GM18502 (cell line): ENCODE measurements around the gene NUTM1.
A peak's percentile ranks its signal among the peaks of the same experiment; 100 is the strongest.
"Not testable (repeated sequence)": the region's sequence is repeated elsewhere in the genome, so short reads cannot be mapped to it uniquely, and the experiment has no call there.

Experiments used
- ATAC-seq: cut with Tn5 transposase; IDR thresholded peaks from one replicate; pipeline ENCODE4 v1.9.1; 2021; ENCODE audit warnings: mild to moderate bottlenecking; ENCODE audit not compliant: unreplicated experiment, poor library complexity

The NUTM1 gene

DNA sequence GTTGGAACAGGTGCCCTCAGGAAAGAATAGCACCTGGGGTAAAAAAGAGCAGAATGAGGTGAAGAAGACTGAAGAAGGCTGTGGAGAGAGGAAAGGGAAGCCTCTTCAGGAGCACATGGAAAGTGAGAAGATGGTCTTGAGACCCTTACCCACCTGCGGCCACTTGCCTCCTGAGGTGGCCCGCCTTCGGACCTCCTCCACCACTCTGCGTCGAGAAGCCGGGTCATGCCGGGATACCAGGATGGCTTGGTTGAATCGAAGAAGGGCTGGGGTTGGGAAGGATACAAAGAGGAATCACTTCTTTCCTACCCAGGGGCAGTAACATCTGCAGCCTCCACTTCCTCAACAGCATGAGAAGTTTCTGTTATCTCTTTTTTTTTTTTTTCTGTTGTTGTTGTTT is 20.9 kb downstream of the NUTM1 start:
- no peak for ATAC-seq

DNA sequence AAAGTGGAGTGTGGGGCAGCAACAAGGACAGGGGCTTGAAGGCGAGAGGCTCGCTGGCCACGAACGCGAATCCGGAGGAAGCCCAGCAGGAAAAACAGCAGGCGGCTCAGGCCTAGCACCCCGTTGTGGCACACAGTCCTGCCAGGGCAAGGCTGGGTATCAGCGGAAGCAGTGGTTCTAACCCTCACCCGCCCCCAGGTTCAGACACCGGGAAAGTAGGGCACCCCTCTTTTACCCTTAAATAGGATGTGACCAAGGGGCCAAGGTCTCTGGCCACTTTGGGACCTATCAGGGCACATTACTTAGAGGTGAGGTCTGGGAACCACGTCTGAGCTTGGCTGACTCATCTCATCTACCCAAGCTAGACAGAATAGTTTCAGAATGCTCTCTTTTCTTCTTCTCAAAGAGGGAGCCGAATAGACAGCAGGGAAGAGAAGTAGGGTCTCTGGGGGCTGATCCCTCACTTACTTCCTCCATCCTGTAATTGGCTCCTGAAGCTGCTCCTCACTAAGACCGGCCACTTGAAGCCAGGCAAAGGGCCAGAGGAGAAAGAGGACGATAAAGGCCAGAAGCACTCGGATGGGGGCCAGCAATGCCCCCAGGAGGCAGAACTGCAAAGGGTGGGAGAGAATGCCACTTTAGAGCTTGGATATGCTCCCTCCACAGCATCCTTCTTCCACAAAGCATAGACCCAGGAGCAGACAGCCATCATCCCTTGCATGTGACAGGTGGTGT is 22.1 kb downstream of the NUTM1 start:
- ATAC-seq: no peak

DNA sequence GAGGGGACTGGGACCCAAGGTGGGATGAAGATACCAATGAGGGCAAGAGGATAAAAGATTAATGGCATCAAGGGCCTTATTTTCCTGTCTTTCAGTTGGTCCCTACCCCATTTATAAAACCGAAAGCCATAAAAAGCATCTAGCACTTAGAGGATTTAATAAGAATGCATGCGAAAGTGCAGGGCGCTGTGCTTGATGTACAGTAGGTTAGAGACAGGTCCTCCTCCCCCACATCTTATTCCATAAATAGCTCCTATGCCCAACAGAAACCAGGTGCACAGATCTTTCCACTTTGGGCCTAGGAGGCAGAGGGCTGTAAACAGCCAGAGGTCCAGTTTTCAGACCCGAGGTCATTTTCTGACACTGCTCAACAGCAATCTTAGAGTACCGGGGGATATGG is 22.7 kb downstream of the NUTM1 start:
- no peak for ATAC-seq

DNA sequence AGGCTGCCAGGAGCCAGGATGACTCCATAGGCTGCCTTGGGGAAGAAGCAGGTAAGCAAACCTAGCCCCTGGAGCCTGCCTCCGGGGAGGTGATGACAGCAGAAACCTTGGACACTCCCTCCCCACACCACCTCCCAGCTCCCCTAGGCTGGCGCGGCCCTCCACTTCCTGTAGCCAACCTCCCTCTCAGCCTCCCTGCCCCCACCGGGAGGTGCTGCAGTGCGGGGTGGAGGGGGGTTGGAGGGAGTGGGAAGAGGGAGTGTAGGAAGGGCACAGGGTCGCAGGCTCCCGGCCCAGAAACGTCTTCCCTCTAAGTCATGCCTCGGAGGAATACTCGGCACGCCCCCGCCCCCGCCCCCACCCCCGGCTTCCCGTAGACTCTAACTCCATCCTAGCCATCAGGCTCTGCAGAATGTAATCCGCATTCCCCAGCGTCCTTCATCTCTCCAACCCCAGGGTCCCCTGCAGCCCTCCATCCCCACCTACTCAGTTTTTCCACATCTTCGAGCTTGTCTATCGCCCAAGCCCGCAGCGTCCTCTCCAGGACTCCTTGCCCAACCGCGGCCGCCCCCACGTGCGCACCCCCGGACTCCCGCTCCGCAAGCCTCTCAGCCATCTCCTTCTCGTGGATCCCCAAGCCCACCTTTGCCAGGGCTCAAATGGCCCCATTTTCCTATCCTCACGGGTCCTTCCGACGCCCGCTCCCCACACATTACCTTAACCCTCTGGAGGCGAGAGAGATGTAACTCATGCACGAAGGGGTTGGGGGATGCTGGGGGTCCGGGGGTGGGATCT is 23.4 kb downstream of the NUTM1 start:
- ATAC-seq: peak; percentile 23

DNA sequence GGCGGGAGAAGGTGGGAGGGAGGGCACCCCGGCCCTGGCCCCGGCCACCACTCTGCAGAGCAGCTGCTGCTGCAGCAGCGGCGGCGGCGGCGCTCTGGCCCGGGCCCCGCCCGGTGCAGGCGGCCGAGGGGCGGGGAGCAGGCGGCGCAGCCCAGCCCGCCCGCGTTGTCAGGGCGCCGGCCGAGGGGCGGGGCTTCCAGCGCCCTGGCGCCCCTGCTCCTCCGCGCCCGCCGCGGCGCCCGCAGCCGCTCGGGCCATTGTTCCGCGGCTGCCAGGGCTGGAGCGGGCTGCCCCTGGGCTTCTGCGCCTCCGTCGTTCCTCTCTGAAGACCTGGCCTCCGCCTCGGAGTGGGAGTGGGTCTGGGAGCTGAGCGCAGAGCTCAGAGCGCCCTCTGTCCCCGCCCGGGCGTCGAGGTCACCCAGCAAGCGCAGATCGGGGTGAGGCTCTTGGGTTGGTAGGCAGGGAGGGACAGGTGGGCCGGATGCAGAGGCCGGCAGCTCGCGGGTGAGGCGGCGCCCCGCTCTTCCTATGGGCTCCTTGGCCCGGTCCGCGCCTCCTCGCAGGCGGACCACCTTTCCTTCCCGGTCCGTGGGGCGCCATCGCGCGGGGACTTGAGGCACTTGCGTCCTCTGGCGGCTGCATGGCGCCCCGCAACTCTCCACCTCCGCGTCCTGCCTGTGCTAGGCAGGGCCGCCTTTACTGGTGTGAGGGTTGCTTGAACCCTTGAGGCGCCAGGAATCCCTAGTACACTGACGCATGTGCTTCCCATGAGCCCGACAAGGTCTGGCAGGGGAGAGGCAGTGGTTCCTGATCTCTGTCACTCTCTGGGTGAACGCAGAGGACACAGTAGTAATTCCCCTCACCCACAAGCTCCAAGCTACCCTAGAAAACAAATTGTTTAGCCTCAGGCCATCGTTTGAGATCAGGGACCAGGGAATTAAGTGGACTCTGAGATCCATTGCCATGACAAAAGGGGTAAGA is 24.3 kb downstream of the NUTM1 start, which contains the start of gene LPCAT4:
TSS of gene LPCAT4 (minus strand) at position 96 of the 981 bp plus-strand sequence. CDS start 96 bp downstream, outside the sequence.
- peak; percentile 80 for ATAC-seq

DNA sequence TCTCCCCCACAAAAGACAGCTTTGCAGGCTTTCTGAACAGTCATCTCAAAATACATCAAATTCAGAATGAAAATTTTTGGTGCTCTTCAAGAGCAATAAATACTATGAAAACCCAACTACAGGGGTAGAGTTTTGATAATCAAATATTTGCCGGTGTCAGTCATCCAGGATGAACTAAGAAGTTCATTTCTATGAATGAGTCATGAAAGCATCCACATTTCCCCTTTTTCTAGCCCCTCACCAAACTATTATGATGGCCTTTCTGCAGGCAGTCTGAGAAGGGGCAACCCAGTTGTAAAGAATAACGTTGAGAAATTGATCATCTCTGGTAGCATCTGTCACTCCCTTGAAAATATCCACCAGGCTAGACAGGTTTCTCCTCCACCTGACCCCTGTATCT is 27.0 kb downstream of the NUTM1 start:
- no peak for ATAC-seq

DNA sequence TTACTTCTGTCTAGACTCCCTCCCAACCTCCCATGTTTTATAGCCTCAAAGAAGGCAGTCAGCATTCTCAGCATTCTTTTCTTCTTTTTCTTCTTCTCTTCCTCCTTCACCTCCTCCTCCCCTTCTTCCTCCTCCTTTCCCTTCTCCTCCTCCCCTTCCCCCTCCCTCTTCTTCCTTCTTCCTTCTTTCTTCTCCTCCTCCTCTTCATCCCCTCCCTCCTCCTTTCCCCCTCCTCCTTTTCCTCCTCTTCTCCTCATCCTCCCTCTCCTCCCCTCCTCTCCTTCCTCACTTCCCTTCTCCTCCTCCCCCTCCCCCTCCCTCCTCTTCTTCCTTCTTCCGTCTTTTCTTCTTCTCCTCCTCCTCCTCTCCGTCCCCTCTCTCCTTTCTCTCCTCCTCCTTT is 27.5 kb downstream of the NUTM1 start:
- no peak for ATAC-seq

DNA sequence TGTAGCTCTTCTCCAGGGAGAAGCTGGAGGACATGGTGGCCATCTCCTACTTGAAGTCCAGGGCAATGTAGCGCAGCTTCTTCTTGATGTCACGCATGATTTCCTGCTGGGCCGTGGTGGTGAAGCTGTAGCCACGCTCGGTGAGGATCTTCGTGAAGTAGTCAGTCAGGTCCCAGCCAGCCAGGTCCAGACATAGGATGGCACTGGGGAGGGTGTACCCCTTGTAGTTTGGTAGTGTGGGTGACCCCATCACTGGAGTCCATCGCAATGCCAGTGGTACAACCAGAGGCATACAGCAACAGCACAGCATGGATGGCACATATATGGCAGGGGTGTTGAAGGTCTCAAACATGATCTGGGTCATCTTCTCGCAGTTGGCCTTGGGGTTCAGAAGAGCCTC is 30.8 kb downstream of the NUTM1 start:
- no peak for ATAC-seq

DNA sequence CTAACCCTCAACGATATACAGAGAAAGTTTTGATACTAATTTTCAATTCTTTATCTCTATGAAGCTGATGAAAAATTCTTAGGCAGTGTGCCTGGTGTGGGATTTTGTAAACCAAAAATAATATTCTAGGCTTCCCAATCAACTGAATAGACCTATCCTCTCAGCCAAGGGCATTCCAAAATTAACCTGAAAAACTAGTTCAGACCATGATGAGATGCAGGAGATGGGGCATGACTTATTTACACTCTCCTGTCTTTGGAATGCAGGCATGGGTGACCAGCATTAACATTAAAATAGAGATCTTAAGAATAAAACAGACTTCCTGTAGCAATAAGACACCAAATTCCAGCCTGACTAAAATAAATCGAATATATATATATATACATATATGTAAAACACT is 31.7 kb downstream of the NUTM1 start:
- ATAC-seq: no peak

DNA sequence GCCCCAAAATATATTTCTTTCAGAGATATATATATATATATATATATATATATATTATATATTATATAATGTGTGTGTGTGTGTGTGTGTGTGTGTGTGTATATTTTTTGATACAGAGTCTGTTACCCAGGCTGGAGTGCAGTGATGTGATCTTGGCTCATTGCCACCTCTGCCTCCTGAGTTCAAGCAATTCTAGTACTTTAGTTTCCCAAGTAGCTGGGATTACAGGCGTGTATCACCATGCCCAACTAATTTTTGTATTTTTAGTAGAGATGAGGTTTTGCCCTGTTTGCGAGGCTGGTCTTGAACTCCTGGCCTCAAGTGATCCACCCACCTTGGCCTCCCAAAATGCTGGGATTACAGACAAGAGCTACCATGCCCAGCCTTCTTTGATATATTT is 32.4 kb downstream of the NUTM1 start:
- ATAC-seq: not testable (repeated sequence)

DNA sequence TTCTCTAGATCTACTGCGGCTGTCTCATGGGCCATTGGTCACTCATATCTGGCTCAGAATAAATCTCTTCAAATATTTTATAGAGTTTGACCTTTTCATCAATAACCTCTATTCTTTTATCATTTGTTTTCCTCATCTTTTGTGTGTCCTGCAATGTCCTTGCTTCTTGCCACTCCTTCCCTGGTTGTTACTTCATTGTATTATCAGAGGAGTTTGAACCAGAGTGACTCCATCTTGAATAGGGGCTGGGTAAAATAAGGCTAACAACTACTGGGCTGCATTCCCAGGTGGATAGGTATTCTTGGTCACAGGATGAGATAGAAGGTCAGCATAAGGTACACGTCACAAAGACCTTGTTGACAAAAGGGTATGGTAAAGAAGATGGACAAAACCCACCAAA is 33.7 kb downstream of the NUTM1 start:
- no peak for ATAC-seq

DNA sequence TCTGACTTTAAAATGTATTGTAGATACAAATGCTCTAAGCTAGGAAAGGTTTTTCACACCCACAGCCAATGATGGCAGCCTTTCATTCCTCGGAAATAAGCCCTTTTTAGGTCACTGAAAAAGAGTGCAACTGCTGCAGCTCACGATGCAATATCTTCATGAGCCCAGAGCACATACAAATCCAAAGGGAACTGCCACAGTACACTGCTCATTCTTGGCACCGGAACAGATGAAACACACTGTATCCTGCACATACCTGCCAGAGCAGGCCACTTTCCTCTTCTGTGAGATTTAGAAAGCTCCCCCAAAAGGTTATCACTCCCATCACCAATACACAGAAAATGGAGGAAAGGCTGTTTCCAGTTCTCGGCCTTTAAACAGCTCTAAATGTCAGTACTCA is 37.4 kb downstream of the NUTM1 start:
- ATAC-seq: not testable (repeated sequence)

DNA sequence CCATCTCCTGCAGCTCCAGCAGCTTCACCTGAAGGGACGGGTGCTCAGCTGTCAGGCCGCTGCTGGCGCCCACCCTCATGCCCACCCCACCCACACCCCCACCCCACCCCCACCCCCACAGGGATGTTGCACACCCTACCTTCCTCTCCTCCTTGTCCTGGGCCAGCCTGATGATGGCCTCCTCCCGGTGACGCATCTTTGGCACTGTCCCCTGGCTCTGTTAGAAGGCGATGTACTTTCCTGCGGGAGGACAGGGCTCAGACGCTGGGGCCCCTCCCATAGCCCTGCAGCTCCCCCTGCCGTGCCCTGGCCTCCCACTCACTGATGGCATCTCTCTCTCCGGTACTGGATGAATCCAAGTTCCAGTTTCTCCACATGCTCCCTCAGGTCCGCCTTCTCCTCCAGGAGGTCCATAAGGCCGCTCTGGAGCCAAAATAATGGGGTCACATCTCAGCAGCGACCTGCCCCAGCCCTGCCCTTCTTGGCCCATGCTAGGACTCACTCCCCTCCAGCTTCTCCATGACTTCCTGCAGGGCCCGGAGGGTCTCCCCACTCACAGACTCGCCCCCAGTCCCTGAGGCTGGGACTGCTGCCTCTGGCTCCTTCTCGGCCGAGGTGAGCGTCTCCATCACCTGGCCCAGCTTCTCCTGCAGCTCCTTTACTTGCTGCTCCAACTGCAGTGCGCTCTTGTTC is 38.9 kb downstream of the NUTM1 start:
- ATAC-seq: not testable (repeated sequence)

DNA sequence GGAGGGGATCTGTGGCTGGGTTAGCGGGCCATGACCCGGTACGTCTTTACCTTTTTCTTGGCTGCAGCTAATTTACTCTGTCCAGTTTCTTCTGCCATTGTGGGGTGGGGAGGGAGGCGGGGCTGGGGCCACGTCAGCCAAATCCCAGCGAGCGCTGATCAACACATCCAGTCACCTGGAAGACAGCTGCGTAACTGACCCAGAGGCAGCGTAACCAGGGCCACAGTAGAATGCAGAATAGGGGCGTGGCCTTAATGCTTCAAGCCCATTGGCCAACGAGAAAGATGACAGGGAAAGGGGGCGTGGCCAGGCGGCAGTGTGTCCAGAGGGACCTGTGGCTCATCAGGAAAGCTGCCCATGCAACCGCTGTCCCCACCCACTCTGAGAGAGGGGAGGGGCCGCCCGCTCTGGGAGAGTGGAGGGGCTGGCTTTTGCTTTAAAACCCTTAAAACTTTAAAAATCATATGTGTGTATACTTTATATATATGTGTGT is 46.5 kb downstream of the NUTM1 start:
- not testable (repeated sequence) for ATAC-seq

DNA sequence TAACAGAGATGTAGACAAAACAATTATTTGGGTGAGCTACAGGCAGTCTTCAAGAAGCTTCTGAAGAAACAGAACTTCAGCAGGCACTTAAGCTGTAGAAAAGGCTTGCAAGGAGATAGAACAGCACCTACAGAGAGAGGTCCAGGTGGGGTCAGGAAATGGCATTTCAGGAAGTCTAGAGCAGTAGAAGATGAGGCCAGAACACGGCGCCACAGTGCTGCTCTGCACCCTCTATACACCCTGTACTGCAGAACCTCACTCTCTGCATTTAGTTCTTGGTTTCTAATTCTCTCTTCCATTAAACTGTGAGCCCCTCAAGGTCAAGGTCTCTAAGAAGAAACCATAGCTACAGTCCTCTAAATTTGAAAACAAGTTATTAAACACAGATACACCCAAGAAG is 49.9 kb downstream of the NUTM1 start:
- not testable (repeated sequence) for ATAC-seq

DNA sequence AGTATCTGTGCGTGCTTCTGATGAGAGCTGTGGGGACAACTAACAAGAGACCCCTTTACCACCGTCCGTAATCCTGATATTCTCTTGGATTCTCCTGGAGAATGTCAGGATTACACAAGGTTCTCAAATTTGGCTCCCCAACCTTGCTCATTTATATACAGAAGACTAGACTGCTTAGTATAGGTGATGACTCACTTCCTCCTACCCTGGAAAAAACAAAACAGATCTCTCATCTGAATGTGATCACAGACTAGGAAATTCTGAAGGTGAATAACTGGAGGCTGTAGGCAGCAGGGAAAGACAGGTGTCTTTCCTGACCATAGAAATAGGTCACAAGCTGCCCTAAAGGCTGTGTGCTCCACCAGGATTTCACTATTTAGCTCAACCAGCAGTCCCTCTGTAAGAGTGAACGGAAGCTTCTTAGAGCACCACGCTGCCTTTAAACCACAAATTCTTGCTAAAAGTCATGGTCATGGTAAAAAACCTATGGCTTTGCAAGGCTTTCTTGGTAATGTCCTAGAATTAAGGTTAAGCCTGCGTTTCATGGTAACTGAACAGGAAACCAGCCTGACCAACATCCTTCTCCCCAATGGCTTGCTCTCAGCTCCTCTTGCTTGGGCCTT is 54.6 kb downstream of the NUTM1 start:
- ATAC-seq: not testable (repeated sequence)

DNA sequence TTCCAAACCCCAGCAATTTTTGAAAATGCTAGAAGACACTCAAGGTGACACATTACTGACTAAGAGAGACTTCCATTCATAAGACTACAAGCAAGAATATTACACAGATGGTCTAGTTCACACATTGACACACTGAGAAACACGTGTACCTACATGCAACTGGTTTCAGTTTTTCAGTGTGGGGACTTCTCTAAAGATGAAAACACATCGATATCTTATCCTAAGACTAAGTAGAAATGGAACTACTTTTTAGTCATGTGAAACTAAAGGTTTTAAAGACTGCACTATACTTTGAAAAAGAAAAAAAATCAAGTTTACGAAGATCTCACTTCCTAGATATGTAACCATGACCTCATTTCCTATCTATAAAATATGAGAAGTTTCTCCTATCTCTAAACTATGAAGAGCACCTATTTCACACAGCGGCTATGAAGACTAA is 60.1 kb downstream of the NUTM1 start:
- ATAC-seq: peak; percentile 53

DNA sequence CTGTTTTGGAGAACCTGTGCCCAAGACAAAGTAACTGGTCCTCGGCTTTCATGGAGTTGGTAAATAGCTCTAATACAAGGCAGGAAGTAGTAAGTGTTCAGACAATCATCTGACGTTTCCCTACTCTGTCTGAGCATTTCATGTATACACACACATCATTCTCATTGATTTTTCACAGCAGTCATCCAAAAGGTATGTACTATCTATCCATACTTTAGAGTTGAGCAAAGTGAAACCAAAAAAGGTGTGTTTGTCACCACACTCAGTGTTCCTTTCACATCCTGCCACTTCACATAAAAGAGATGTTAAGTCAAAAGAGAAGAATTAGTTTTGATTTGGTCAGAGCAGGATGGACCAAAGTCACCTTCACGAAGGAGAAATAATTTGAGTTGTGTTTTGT is 60.8 kb downstream of the NUTM1 start:
- ATAC-seq: not testable (repeated sequence)
